GM06990 (cell line): ENCODE measurements around the gene XRCC2.

ENCODE experiments used
- DNase-seq: peaks from one replicate; pipeline ENCODE4 v3.0.0-alpha.2; 2011; ENCODE audit not compliant: insufficient read length; ENCODE audit errors: extremely low read depth
- H3K27me3 ChIP-seq: replicated peaks from 2 replicates; pipeline ENCODE4 v1.6.0; 2011; ENCODE audit warnings: low read length; ENCODE audit not compliant: control insufficient read depth, insufficient read depth
- H3K36me3 ChIP-seq: 2 replicates; pipeline ENCODE4 v1.5.1; 2011; ENCODE audit warnings: low read length; ENCODE audit not compliant: control insufficient read depth, insufficient read depth
- H3K4me3 ChIP-seq: replicated peaks from 2 replicates; pipeline ENCODE4 v1.5.1; 2011; ENCODE audit warnings: low read depth, mild to moderate bottlenecking, control low read depth, low read length
- TF ChIP-seq, protein P1 (sequence below): IDR thresholded peaks from 2 replicates; pipeline ENCODE4 v1.5.1; 2011; ENCODE audit warnings: low read length, control low read depth, mild to moderate bottlenecking, inconsistent platforms; ENCODE audit not compliant: insufficient read depth, poor library complexity, severe bottlenecking

The XRCC2 gene

DNA sequence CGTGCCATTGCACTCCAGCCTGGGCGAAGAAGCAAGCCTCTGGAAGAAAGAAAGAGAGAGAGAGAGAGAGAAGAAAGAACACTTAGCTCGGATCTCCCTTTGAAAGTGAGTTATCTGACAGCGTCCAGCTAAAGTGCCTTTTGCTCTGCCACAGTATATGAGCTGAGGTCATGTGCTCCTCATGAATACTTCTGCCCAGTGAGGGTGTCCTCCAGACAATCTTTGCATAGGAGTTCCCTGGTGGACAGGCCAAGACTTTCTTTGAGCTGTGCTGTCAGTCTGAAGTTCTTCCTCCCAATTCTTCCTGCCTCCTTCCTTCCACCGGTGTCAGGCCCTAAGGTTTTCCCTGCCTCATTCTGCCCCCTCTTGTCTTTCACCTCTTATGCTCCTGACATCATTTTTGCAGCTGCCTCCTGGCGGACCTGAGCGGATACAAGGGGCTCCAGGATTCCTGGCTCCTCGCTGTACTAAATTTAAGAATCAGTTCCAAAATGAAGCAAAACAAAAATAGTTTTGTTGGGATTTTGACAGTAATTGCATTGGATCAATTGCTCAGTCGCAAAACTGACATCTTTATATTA, 31.9 kb downstream of the XRCC2 start:
- Histone ChIP-seq H3K4me3 (no peak overlapping the region), H3K36me3 (no peaks in the 10 kb centered on the region; the same call in 1 of the 2 replicates), H3K27me3 (no peaks in the 10 kb centered on the region)
- DNase-seq: no peak
- TF ChIP-seq, protein P1, sequence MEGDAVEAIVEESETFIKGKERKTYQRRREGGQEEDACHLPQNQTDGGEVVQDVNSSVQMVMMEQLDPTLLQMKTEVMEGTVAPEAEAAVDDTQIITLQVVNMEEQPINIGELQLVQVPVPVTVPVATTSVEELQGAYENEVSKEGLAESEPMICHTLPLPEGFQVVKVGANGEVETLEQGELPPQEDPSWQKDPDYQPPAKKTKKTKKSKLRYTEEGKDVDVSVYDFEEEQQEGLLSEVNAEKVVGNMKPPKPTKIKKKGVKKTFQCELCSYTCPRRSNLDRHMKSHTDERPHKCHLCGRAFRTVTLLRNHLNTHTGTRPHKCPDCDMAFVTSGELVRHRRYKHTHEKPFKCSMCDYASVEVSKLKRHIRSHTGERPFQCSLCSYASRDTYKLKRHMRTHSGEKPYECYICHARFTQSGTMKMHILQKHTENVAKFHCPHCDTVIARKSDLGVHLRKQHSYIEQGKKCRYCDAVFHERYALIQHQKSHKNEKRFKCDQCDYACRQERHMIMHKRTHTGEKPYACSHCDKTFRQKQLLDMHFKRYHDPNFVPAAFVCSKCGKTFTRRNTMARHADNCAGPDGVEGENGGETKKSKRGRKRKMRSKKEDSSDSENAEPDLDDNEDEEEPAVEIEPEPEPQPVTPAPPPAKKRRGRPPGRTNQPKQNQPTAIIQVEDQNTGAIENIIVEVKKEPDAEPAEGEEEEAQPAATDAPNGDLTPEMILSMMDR: no peak

DNA sequence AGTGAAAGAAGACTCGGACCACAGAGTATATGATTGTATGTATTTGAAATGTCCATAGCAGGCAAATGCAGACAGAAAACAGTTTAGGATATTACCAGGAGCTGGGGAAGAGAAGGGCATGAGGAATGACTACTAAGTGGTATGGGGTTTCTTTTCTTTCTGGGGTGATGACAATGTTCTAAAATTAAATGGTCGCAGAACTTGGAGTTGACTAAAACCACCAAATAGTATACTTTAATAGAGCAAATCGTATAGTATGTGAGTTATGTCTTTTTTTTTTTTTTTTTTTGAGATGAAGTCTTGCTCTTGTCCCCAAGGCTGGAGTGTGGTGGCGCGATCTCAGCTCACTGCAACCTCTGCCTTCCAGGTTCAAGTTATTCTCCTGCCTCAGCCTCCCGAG, 34.6 kb downstream of the XRCC2 start:
- H3K27me3 ChIP-seq: no peaks in the 10 kb centered on the region
- no peaks in the 10 kb centered on the region for H3K36me3 ChIP-seq
- no peak overlapping the region for H3K4me3 ChIP-seq
- TF ChIP-seq, protein P1: no peak
- DNase-seq: no peak

DNA sequence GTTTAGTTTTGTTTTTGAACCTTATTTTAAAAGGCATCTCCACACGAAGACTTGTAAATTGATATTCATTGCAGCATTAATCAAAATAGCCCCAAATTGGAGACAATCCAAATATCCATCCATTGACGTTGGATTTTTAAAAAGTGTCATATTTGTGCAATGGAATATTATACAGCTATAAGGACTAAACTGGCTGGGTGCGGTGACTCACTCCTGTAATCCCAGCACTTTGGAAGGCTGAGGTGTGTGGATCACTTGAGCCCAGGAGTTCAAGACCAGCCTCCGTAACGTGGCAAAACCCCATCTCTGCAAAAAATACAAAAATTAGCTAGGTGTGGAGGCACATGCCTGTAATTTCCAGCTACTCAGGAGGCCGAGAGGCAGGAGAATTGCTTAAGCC, 35.1 kb downstream of the XRCC2 start:
- Histone ChIP-seq H3K36me3 (no peaks in the 10 kb centered on the region), H3K27me3 (no peaks in the 10 kb centered on the region), H3K4me3 (no peak overlapping the region)
- no peak for DNase-seq
- TF ChIP-seq, protein P1: no peak

DNA sequence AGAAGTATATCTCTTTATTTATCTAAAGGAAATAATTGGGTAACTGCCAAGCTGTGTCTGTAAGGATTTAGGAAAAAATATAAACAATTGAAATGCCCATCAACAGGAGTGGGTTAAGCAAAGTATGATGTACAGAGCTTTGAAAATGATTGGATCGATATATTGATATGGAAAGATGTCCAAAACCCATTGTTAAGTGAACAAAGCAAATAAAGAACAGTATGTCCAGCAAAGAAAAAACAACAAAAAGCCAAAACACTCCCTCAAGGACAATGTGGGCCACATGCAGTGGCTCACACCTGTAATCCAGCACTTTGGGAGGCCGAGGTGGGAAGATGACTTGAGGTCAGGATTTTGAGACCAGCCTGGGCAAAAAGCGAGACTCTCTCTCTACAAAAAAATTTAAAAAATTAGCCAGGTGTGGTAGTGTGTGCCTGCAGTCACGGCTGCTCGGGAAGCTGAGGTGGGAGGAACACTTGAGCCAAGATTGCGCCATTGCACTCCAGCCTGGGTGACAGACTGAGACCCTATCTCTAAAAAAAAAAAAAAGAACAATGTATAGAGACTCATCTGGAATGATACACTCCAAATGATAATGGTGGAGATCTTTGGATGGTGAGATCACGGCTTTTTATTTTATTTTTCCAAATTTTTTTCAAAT, 37.9 kb downstream of the XRCC2 start:
- no peaks in the 10 kb centered on the region for H3K36me3 ChIP-seq
- H3K4me3 ChIP-seq: no peak overlapping the region
- DNase-seq: no peak
- TF ChIP-seq, protein P1: no peak
- H3K27me3 ChIP-seq: no peaks in the 10 kb centered on the region

DNA sequence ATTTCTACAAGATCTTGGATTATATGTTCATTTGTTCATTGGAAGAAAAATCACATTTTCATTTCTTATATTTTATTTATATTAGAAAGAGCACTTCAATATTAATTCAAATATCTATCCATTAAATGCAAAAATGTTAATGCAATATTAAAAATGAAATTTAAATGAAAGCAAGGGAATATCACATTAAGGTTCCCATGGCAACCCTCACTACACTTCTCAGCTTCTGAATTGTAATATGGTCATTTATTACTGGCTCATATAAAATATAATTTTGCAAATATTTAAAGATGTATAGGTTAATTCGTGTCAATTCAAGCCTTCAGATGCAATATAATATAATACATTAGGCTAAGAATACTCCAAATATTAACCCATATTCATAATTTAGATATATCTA, 38.8 kb downstream of the XRCC2 start:
- Histone ChIP-seq H3K36me3 (no peaks in the 10 kb centered on the region), H3K4me3 (no peak overlapping the region), H3K27me3 (no peaks in the 10 kb centered on the region)
- TF ChIP-seq, protein P1: no peak
- no peak for DNase-seq
